Endothelial cell (in vitro differentiated cells): ENCODE data around the gene GPR45. TPM values are rescaled to one million over a fixed set of nuclear protein-coding genes. Genes with fewer than 3 reads are reported as not detected.

Source experiments
- DNase-seq: peaks from one replicate; pipeline ENCODE4 v3.0.0; 2021; ENCODE audit warnings: low spot score
- H3K27ac Mint-ChIP-seq: one replicate; pipeline ENCODE4 v1.8.0; 2021; ENCODE audit warnings: mixed read lengths, inconsistent platforms; ENCODE audit not compliant: unreplicated experiment
- H3K27me3 Mint-ChIP-seq: one replicate; pipeline ENCODE4 v1.8.0; 2021; ENCODE audit warnings: mild to moderate bottlenecking, moderate library complexity, mixed read lengths, inconsistent platforms; ENCODE audit not compliant: unreplicated experiment
- H3K36me3 Mint-ChIP-seq: one replicate; pipeline ENCODE4 v1.8.0; 2021; ENCODE audit warnings: mild to moderate bottlenecking, low read depth, mixed read lengths, inconsistent platforms; ENCODE audit not compliant: unreplicated experiment
- H3K4me1 Mint-ChIP-seq: one replicate; pipeline ENCODE4 v1.8.0; 2021; ENCODE audit warnings: mild to moderate bottlenecking, mixed read lengths, inconsistent platforms; ENCODE audit not compliant: unreplicated experiment
- H3K4me3 Mint-ChIP-seq: one replicate; pipeline ENCODE4 v1.8.0; 2021; ENCODE audit warnings: mild to moderate bottlenecking, mixed read lengths, inconsistent platforms; ENCODE audit not compliant: unreplicated experiment
- H3K9me3 Mint-ChIP-seq: one replicate; pipeline ENCODE4 v1.8.0; 2021; ENCODE audit warnings: mixed read lengths, inconsistent platforms; ENCODE audit not compliant: unreplicated experiment
- CTCF ChIP-seq: fragments of 200-600 bp; sonication (generic); IDR thresholded peaks from one replicate; pipeline ENCODE4 v1.5.0; 2021; ENCODE audit warnings: antibody characterized with exemption; ENCODE audit not compliant: unreplicated experiment
- total RNA-seq: library from RNA; stranded (reverse); fragmentation: NEBNext Ultra II Directional; extraction: Animal tissue kit (Norgen Biotek cat#: 25700); gene quantifications from one replicate; pipeline ENCODE4 v1.2.1, GENCODE V29; 2021; ENCODE audit not compliant: unreplicated experiment

GPR45 gene
- total RNA-seq, 1 donor from 2014 or later, result 0.21 TPM

GRCh38 chr2:105261061-105261460, 19.5 kb downstream of the GPR45 start:
- TF ChIP-seq CTCF, result no peak
- Mint-ChIP-seq H3K36me3 (peaks cover 16% of the 10 kb centered on the region), H3K27me3 (peaks cover 4% of the 10 kb centered on the region), H3K9me3 (no peaks in the 10 kb centered on the region), H3K4me3 (no peak overlapping the region), H3K4me1 (no peaks in the 10 kb centered on the region), H3K27ac (no peak overlapping the region)
- DNase-seq, result no peak

DNA sequence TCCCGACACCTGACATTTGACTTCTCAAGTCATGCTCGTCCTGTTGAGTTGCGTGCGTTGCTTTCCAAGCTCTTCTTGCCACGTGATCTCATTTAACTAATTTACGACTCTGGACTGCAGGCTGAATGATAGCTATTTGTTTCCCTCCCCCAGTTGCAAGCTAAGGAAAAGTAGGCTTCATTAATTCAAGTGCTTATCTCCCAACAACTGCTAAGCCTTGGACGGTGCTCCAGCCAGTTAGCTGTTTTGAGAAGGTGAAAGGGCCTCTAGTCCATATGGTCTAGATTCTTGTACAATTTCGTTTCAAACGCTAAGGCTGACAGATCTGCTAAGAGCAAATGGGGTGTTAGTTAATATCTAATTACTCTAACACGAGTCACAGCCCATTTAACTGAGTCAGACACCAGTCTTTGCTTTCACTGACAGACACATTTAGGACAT, 21.1 kb downstream of the GPR45 start:
- no peak for DNase-seq
- H3K4me1 Mint-ChIP-seq, result no peaks in the 10 kb centered on the region
- no peak overlapping the region for H3K4me3 Mint-ChIP-seq
- peaks cover 6% of the 10 kb centered on the region for H3K27me3 Mint-ChIP-seq
- H3K9me3 Mint-ChIP-seq, result no peaks in the 10 kb centered on the region
- H3K36me3 Mint-ChIP-seq, result peaks cover 25% of the 10 kb centered on the region
- H3K27ac Mint-ChIP-seq, result no peak overlapping the region
- no peak for TF ChIP-seq CTCF

DNA sequence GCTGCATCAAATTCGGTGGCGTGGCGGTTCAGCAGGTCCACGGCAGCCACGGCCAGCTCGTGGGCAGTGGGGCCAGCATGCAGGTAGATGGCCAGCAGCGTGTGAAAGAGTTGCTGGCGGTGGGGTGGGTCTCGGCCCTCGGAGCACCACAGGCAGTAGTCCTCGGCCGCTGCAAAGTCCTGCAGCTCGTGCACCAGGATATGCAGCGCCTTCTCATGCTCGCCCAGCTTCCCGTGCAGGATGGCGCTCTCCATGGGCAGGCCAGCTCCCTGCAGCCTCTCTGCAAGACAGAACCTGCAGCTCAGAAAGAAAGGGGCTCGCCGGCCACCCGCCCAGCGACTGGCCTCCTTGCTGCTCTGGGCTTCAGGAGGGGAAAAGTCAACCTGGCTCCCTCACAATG, 27.9 kb downstream of the GPR45 start:
- H3K4me3 Mint-ChIP-seq, result no peak overlapping the region
- no peak for DNase-seq
- H3K27me3 Mint-ChIP-seq, result peaks cover 2% of the 10 kb centered on the region
- no peaks in the 10 kb centered on the region for H3K4me1 Mint-ChIP-seq
- TF ChIP-seq CTCF, result no peak
- no peaks in the 10 kb centered on the region for H3K9me3 Mint-ChIP-seq
- no peak overlapping the region for H3K27ac Mint-ChIP-seq
- H3K36me3 Mint-ChIP-seq, result peaks cover 44% of the 10 kb centered on the region

- DNase-seq, result no peak
- TF ChIP-seq CTCF, result no peak
- H3K4me1 Mint-ChIP-seq, result no peaks in the 10 kb centered on the region
- peaks cover 36% of the 10 kb centered on the region for H3K36me3 Mint-ChIP-seq
- no peak overlapping the region for H3K4me3 Mint-ChIP-seq
- no peak overlapping the region for H3K27ac Mint-ChIP-seq
- no peaks in the 10 kb centered on the region for H3K27me3 Mint-ChIP-seq
- no peaks in the 10 kb centered on the region for H3K9me3 Mint-ChIP-seq
These were observed 30.0 kb downstream of the GPR45 start for GRCh38 chr2:105271393-105272045.

GRCh38 chr2:105272176-105272575, 30.6 kb downstream of the GPR45 start:
- Mint-ChIP-seq H3K4me3 (no peak overlapping the region), H3K36me3 (peaks cover 35% of the 10 kb centered on the region), H3K27ac (no peak overlapping the region), H3K9me3 (no peaks in the 10 kb centered on the region), H3K27me3 (no peaks in the 10 kb centered on the region), H3K4me1 (no peaks in the 10 kb centered on the region)
- no peak for TF ChIP-seq CTCF
- DNase-seq, result no peak
